ENCODE measurements around the gene MAGEB17. TPM values are rescaled to one million over a fixed set of nuclear protein-coding genes. Genes with fewer than 3 reads are reported as not detected.
A peak's percentile ranks its signal among the peaks of the same experiment; 100 is the strongest.
"Not testable (repeated sequence)": the region's sequence is repeated elsewhere in the genome, so short reads cannot be mapped to it uniquely, and the experiment has no call there.

The MAGEB17 gene
- total and polyA plus RNA-seq, 2 donors (not counting 1 experiment from before 2014, with no cell fraction given), result 0.10 TPM; not detected in 1

DNA sequence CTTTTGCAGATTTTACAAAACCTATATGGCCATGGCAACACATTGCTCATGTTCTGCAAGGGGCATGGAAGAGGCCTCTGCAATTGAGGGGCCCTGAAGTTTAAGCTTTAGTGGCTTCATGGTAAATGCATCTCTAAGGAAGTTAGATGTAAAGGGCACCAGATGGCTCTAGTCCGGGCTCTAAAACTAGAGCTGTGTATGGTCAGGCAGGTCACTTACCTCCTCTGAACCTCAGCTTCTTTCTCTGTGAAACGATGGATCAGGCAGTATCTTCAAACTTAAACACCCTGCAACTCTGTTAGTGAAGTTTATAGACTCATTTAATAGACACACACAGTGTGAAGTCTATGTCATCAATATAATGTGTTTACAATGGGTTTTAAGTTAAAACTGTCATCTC lies 10.0 kb downstream of the MAGEB17 start:
- Histone ChIP-seq H2AFZ (ENCODE audit: low read length) (no peak overlapping the region), H3K9me3 (ENCODE audit: control insufficient read depth, insufficient read depth, low read depth, low read length) (no peaks in the 10 kb centered on the region), H3K4me2 (ENCODE audit: extremely low read depth, insufficient read depth, low read length) (no peak overlapping the region), H3K9ac (ENCODE audit: insufficient read depth, low read length) (no peak overlapping the region), H3K4me3 (replicated peaks in 1 of 4; ENCODE audit: control extremely low read depth in 1 of 4, insufficient read depth in 1 of 4, low read depth in 3 of 4, low read length in 4 of 4) (no peak overlapping the region), H3K27me3 (ENCODE audit: control insufficient read depth, insufficient read depth, low read length) (no peaks in the 10 kb centered on the region), H3K4me1 (ENCODE audit: control insufficient read depth, extremely low read depth, insufficient read depth, low read length) (no peaks in the 10 kb centered on the region), H3K79me2 (ENCODE audit: control insufficient read depth, insufficient read depth, low read length) (no peaks in the 10 kb centered on the region), H3K36me3 (ENCODE audit: control insufficient read depth, insufficient read depth, low read length) (no peaks in the 10 kb centered on the region), H3K27ac (ENCODE audit: insufficient read depth, low read length) (no peak overlapping the region), H4K20me1 (ENCODE audit: control insufficient read depth, extremely low read depth, insufficient read depth, low read length) (no peaks in the 10 kb centered on the region)
- TF ChIP-seq, protein P1, sequence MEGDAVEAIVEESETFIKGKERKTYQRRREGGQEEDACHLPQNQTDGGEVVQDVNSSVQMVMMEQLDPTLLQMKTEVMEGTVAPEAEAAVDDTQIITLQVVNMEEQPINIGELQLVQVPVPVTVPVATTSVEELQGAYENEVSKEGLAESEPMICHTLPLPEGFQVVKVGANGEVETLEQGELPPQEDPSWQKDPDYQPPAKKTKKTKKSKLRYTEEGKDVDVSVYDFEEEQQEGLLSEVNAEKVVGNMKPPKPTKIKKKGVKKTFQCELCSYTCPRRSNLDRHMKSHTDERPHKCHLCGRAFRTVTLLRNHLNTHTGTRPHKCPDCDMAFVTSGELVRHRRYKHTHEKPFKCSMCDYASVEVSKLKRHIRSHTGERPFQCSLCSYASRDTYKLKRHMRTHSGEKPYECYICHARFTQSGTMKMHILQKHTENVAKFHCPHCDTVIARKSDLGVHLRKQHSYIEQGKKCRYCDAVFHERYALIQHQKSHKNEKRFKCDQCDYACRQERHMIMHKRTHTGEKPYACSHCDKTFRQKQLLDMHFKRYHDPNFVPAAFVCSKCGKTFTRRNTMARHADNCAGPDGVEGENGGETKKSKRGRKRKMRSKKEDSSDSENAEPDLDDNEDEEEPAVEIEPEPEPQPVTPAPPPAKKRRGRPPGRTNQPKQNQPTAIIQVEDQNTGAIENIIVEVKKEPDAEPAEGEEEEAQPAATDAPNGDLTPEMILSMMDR (conservative IDR thresholded peaks at IDR 0.05 in 1 of 2, IDR thresholded peaks at IDR 0.05 in 1 of 2; ENCODE audit: low read depth in 1 of 2, low read length in 2 of 2), result no peak
- TF ChIP-seq EZH2 (IDR thresholded peaks at IDR 0.05; ENCODE audit: low read length, missing control alignments), result no peak
- DNase-seq (ENCODE audit: low read depth in 2 of 2), result no peak

DNA sequence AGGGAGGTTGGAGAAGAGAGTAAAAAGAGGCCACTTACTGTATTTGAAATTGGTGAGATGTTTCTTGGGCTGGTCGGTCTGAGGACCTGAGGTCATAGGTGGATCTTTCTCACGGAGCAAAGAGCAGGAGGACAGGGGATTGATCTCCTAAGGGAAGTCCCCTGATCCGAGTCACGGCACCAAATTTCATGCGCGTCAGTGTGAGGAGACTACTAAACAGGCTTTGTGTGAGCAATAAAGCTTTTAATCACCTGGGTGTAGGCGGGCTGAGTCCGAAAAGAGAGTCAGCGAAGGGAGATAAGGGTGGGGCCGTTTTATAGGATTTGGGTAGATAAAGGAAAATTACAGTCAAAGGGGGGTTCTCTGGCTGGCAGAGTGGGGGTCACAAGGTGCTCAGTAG lies 16.6 kb downstream of the MAGEB17 start:
- H3K9me3 ChIP-seq (ENCODE audit: control insufficient read depth, insufficient read depth, low read depth, low read length); H3K4me1 ChIP-seq (ENCODE audit: control insufficient read depth, extremely low read depth, insufficient read depth, low read length); H3K9ac ChIP-seq (ENCODE audit: insufficient read depth, low read length); H2AFZ ChIP-seq (ENCODE audit: low read length); H3K36me3 ChIP-seq (ENCODE audit: control insufficient read depth, insufficient read depth, low read length); H4K20me1 ChIP-seq (ENCODE audit: control insufficient read depth, extremely low read depth, insufficient read depth, low read length); H3K79me2 ChIP-seq (ENCODE audit: control insufficient read depth, insufficient read depth, low read length); H3K4me2 ChIP-seq (ENCODE audit: extremely low read depth, insufficient read depth, low read length); DNase-seq (ENCODE audit: low read depth in 2 of 2); H3K27me3 ChIP-seq (ENCODE audit: control insufficient read depth, insufficient read depth, low read length); H3K27ac ChIP-seq (ENCODE audit: insufficient read depth, low read length); H3K4me3 ChIP-seq (replicated peaks in 1 of 4; ENCODE audit: control extremely low read depth in 1 of 4, insufficient read depth in 1 of 4, low read depth in 3 of 4, low read length in 4 of 4): not testable (repeated sequence)

DNA sequence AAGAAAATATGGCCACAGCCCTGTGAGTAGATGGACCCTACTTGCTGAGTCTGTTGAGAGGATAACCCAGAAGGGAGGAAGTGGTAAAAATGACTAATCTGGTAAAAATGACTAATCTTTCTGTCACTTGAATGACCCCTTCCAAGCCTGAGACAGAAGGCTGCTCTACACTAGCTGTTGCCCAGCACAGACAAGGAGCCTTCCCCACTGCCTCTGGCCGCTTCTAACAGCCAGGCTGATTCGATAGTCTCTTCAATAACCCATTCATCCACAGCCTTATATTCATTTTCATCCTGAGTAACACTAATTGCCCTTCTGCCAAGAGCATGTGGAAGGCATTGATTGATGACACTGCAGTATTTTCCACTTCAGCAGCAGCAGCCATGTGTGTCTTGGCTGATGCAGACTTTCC lies 18.4 kb downstream of the MAGEB17 start:
- TF ChIP-seq, protein P1 (conservative IDR thresholded peaks at IDR 0.05 in 1 of 2, IDR thresholded peaks at IDR 0.05 in 1 of 2; ENCODE audit: low read depth in 1 of 2, low read length in 2 of 2), result no peak
- no peak for TF ChIP-seq EZH2 (IDR thresholded peaks at IDR 0.05; ENCODE audit: low read length, missing control alignments)
- peak overlapping the region; percentile 61 for H3K27ac ChIP-seq (ENCODE audit: insufficient read depth, low read length)
- H3K4me2 ChIP-seq (ENCODE audit: extremely low read depth, insufficient read depth, low read length), result no peak overlapping the region
- no peak overlapping the region for H3K9ac ChIP-seq (ENCODE audit: insufficient read depth, low read length)
- H3K4me3 ChIP-seq (replicated peaks in 1 of 4; ENCODE audit: control extremely low read depth in 1 of 4, insufficient read depth in 1 of 4, low read depth in 3 of 4, low read length in 4 of 4), result no peak overlapping the region
- H2AFZ ChIP-seq (ENCODE audit: low read length), result no peak overlapping the region
- H4K20me1 ChIP-seq (ENCODE audit: control insufficient read depth, extremely low read depth, insufficient read depth, low read length), result no peaks in the 10 kb centered on the region
- DNase-seq (ENCODE audit: low read depth in 2 of 2), result peak; percentile 58 to 90
- H3K9me3 ChIP-seq (ENCODE audit: control insufficient read depth, insufficient read depth, low read depth, low read length), result no peaks in the 10 kb centered on the region
- no peaks in the 10 kb centered on the region for H3K79me2 ChIP-seq (ENCODE audit: control insufficient read depth, insufficient read depth, low read length)
- no peaks in the 10 kb centered on the region for H3K27me3 ChIP-seq (ENCODE audit: control insufficient read depth, insufficient read depth, low read length)
- H3K36me3 ChIP-seq (ENCODE audit: control insufficient read depth, insufficient read depth, low read length), result no peaks in the 10 kb centered on the region
- H3K4me1 ChIP-seq (ENCODE audit: control insufficient read depth, extremely low read depth, insufficient read depth, low read length), result peaks cover 5% of the 10 kb centered on the region
